Activated CD8-positive, alpha-beta memory T cell treated with anti-CD3 and anti-CD28 coated beads for 1 hour (primary cell): ENCODE results near the gene UBAP1L.
"Not testable (repeated sequence)": the region's sequence is repeated elsewhere in the genome, so short reads cannot be mapped to it uniquely, and the experiment has no call there.

Experiments used
- DNase-seq, 2 donors: peaks; one replicate each; pipeline ENCODE4 v3.0.0-alpha.2; 2020; ENCODE audit warnings: low read depth in 1 of 2; ENCODE audit errors: extremely low read depth in 1 of 2

UBAP1L gene

GRCh38 chr15:65049418-65049840 lies 65.6 kb downstream of the UBAP1L start:
- peak; percentile 75 to 79 for DNase-seq

GRCh38 chr15:65048241-65048640 lies 66.8 kb downstream of the UBAP1L start:
- no peak for DNase-seq

- DNase-seq, result no peak
Observed at GRCh38 chr15:65044724-65045481, 70.1 kb downstream of the UBAP1L start, which contains the start of gene SLC51B. Gene SLC51B (plus strand): TSS chr15:65045387. CDS start chr15:65050005, 4,618 bp downstream.

- DNase-seq, result not testable (repeated sequence)
Observed at GRCh38 chr15:65044218-65044617, 70.8 kb downstream of the UBAP1L start.

- DNase-seq, result no peak
Observed at GRCh38 chr15:65042776-65043327, 72.1 kb downstream of the UBAP1L start.
